Skin of body (tissue), 2 donors: Measurements from ENCODE around the gene APMAP. TPM values are rescaled to one million over a fixed set of nuclear protein-coding genes. Genes with fewer than 3 reads are reported as not detected.
A peak's percentile ranks its signal among the peaks of the same experiment; 100 is the strongest.

Experiments
- DNase-seq: peaks from one replicate; lab custom pipeline; 2025; lab: John Stamatoyannopoulos, UW
- total RNA-seq: library from RNA; depleted of rRNA; stranded (reverse); fragments of >200 nt; gene quantifications from one replicate; pipeline ENCODE4 v1.2.3, GENCODE V29; 2014

Gene APMAP
- total RNA-seq, 1 donor from 2014 or later = 62.8 TPM

DNA sequence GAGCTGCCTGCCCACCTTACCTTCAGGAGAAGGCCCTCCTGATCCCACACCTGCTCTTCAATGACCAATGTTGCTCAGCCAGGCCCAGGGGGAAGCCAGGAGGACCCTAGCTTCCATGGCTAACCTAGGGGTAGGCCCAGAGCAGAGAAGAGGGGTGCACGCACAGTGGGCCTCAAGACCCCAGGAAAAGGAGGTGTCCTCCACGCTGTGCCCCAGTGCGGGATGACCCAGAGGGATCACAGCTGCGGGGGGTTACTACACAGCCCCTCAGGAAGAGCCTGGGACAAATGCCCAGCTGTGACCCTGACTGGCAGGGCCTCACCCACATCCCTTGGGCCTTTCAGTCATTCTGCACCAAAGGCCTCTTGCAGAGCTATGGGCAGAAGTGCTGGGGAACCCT is 31.6 kb upstream of the APMAP start:
- DNase-seq = no peak

- no peak for DNase-seq
These were observed 30.8 kb upstream of the APMAP start for GRCh38 chr20:25023356-25023755.

DNA sequence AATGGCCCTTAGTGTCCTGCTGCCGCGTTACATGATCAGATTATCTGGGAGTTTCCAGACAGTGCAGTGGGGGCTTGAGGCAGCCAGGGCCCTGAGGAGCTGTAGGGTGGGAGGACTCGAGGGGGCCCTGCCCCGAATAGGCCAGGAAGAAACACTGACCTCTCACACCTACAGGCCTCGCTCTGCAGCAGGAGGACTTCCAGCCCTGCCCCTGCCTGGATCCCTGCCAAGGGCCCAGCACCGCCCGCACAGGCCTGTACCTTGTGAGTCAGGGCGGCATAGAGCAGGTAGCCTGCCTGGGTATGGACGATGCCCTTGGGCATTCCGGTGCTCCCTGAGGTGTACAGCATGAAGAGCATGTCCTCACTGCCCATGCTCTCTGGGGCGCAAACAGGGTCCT is 30.1 kb upstream of the APMAP start:
- DNase-seq = no peak

GRCh38 chr20:25021336-25021735 is 28.8 kb upstream of the APMAP start:
- DNase-seq = no peak

- no peak for DNase-seq
These were observed 28.4 kb upstream of the APMAP start for GRCh38 chr20:25020901-25021301.

DNA sequence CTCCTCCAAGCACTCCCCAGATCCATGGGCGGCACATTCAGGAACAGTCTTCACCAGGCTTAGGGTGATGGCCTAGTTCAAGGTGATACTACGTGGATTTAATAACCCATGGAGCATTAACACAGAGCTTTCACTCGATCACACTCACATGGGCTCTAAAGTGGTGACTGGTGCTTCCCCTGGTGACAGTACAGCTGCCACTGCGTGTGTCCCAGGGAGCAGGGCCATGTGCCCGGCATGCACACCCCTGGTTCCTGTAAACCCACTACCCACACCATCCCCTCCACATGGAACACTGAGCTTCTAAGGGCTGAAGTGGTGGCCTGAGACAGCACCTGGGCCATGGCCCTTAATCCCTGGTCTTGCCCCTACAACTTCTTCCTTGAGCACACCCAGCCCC is 27.8 kb upstream of the APMAP start:
- no peak for DNase-seq

DNA sequence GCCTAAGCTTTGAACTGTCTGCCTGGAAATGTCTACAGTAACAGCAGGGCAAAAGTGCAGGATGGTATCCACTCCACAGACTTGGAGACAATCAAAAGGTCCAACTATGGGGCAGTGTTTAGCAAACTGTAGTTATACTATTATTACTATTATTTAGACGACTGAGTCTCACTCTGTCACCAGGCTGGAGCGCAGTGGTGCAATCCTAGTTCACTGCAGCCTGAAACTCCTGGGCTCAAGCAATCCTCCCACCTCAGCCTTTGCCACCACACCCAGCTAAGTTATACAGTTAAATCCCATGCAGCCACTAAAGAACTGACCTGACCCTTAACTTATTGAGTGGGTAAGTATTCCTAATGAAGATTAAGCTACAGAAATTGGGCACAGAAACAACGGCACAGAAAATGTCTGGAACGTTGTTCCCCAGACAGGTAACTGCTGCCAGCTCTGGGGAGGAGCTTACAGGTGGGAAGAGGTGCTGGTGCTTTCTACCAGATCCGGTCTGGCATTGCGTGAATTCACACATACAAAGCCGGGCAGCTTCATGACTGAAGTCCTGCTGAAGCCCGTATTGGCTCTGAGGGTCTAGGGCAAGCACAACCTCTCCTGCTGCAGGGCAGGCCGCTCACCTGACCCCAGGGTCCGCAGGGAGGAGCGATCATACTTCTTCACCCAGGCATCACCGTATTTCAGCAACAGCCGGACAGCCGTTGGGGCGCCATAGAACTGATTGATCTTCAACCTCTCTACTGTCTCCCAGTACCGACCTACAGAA is 27.0 kb upstream of the APMAP start:
- no peak for DNase-seq

DNA sequence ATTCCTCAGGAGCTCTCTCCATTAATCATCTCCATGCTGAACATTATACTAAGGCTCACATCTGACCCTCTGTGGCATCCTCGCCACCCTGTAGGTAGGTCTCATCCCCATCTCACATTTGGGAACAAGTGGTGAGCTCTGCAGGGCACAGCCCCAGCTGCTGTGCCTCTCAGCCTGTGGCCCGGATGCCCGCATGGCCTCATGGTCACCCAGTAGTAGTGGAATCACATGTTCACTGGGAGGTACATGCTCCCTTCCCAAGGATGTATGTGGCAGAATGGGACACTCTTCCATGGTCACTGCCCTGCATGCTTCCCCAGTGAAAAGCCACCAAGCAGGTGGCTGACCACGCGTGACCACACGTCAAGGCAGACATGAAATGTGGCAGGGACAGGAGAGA is 26.3 kb upstream of the APMAP start:
- DNase-seq = no peak

- no peak for DNase-seq
These were observed 25.9 kb upstream of the APMAP start for GRCh38 chr20:25018425-25018824.

DNA sequence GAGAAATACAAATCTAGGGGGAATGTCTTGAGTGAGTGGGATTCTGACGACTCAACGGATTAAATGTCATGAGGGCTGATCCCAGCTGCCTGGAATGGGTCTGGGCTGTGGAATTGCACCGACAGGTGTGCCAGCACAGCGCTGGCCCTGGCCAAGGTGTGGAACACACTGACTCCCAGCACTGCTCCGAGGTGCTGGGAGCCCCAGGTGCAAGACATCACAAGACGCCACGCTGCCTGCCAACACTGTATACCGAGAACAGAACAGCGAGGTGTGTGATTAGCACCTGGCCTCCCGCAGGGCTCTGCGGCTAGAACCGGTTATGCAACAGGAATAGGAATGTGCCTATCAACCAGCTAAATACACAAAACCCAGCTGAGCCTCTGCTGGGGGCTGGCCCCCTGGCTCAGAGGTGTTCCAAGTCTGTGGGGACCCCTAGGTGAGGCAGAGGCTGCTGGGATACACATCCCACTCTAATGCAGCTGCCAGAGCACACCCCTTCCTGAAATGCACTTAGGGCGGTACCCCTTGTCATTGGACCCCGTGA is 24.8 kb upstream of the APMAP start:
- DNase-seq = peak; percentile 11

- no peak for DNase-seq
These were observed 23.9 kb upstream of the APMAP start for GRCh38 chr20:25016471-25016870.

- DNase-seq = no peak
These were observed 23.4 kb upstream of the APMAP start for GRCh38 chr20:25015986-25016385.

GRCh38 chr20:25014816-25015215 is 22.3 kb upstream of the APMAP start:
- DNase-seq = no peak

DNA sequence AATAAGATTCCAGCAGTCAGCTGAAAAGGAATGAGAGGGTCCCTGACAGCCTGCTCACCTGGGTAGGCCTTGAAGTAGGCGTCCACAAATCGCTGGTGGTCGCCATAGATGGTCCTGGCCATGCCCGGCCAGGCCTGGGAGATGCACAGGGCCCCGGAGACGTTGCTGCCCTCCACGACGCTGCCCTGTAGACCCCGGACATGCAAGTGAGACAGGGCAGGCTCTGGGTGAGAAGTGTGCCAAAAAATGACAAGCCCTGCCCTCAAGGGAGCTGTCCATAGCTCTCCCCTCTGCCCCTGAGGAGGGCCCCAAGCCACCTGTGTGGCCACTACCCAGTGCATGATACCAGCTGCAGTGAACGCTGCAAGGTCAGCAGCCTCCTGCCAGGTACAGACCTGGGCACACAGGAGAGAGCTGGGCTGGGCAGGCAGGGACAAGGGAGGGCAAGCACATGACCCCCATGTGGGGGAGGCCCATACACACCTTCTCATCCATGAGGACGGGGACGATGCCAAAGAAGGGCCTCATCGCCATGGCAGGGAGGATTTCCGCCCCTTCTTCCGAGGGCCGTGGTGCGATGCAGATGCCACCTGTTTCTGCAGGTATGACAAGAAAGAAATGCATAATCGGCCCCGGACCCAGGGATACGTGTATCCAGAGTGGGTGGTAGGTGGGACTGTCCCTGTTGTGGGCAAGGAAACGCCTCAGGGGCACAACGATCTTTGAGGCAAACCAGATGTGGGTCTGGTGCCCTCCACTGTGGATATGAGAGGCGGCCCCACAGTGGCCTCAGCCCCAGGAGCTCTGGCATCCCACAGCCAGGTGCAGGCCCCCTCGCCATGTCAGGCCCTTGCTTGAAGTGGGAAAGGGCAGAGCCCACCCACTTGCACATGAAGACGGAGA is 21.2 kb upstream of the APMAP start:
- DNase-seq = no peak

DNA sequence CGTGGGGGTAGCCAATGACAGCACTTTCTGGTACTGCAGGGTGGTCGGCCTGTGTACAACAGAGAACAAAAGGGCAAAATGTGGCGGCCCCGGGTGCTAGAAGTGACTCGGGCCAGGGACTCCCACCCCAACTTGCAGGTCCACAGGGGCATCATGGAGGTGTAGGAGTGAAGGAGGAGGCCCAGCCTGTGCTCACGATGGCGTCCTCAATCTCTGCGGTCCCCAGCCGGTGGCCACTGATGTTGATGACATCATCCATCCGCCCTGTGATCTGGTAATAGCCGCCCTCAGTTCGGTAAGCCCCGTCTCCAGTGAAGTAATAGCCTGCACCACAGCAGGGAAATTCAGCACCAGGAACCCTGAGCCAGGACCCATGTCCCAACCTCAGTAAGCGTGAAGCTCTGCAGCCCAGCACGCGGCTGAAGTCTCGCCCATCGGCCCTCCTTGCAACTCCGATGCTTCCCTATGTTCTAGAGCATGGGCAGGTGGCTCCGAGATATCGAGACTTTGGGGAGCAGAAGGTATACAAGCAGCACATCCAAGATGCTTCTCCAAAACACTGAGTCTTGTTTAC is 20.2 kb upstream of the APMAP start:
- no peak for DNase-seq

- DNase-seq = no peak
These were observed 19.3 kb upstream of the APMAP start for GRCh38 chr20:25011831-25012241.

GRCh38 chr20:25011261-25011660 is 18.7 kb upstream of the APMAP start:
- no peak for DNase-seq

- DNase-seq = no peak
These were observed 16.9 kb upstream of the APMAP start for GRCh38 chr20:25009218-25010145.

DNA sequence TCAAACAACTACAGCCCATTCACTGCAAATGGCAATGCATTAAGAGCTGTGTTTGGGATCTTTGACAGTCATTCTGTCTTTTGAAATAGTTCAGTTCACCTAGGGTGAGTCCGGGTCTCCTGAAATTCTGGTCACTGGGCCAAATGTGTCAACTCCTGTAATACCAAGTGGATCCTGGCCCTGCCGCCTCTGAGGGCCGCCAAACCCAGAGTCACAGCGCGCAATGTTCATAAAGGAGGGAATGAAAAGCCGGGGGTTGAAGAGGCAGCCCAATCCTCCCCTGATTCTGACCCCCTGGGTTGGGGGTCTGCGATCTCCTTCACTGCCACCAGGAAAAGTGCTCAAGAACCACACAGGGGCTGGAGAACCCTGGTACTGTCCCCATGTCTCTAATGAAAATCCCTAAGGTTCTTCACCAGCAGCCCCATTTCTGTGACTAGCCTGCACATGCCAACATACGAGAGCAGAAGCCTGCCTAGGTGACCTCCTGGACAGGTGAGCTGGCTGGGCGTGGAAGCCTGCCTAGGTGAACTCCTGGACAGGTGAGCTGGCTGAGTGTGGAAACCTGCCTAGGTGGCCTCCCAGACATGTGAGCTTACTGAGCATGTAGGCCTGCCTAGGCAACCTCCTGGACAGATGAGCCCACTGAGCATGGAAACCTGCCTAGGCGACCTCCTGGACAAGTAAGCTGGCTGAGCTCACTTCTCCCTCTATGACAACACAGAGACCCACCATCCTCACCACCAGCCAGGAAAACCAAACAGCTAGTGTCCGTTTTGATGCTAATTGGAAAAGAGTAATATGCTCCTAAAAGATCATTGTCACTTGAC is 16.1 kb upstream of the APMAP start:
- no peak for DNase-seq
